ENCODE measurements around the gene TP53I13. TPM values are rescaled to one million over a fixed set of nuclear protein-coding genes. Genes with fewer than 3 reads are reported as not detected.

Gene TP53I13
- total RNA-seq, 2 experiments from 2014 or later: 20.8 to 27.5 TPM

DNA sequence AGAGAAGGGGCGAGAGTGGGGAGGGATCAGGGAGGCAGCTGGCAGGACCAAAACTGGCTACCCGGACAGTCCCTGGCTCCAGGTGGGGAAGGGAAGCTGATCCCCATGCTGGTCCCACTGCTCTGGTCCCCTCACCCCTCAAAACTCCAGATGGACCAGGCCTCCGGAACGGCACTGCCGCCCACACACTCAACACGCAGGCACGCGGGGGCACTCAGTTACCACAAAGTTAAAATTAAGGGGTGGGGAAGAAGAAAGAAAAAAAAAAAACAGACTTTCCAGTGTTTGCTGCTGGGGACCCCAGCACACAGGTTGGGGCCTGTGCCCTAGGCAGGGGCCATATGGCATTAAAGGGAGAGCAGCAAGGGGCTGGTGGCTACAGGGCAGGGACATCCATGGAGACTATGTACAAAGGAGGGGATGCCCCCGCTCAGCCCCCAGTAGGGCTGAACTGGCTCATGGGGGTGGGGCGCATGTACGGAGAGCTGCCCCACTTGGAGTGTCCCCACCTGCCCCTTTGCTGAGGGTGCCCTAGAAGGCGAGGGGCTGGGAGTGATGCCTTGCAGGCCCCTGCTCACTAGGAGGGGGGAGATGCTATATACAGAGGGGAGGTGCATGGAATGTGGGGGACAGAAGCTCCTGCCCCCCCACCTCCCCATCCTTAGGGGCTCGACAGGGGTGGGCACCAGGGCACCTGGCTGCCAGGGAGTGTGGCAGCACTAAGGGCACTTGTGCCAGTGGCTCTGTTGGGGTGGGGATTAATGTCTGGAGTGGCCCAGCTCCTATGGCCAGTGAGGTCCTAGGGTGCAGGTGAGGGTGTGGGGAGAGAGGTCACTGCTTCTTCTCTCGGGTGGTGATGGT is 5.6 kb downstream of the TP53I13 start:
- DNase-seq (ENCODE audit: low spot score): no peak
- Histone ChIP-seq H2AFZ (ENCODE audit: low read length) (no peak overlapping the region), H3K9me2 (ENCODE audit: insufficient read depth, low read length) (no peaks in the 10 kb centered on the region), H3K27ac (ENCODE audit: low read depth, low read length, poor library complexity, severe bottlenecking) (no peak overlapping the region), H4K20me1 (ENCODE audit: insufficient read depth, low read length) (no peaks in the 10 kb centered on the region), H3K79me2 (ENCODE audit: insufficient read depth, low read depth, low read length) (no peaks in the 10 kb centered on the region), H3K9me3 (ENCODE audit: low read length) (no peaks in the 10 kb centered on the region), H3K4me1 (ENCODE audit: insufficient read depth, low read length, poor library complexity, severe bottlenecking) (peaks cover 9% of the 10 kb centered on the region), H3K4me3 (ENCODE audit: low read depth, low read length, poor library complexity, severe bottlenecking) (no peak overlapping the region), H3K4me2 (ENCODE audit: low read length) (no peak overlapping the region), H3K36me3 (ENCODE audit: insufficient read depth, low read length) (peaks cover 57% of the 10 kb centered on the region)
- CTCF ChIA-PET (ENCODE audit: unreplicated experiment): no interaction called here
- POLR2A ChIA-PET: no interaction called here
- intact Hi-C loops (cut with micrococcal nuclease; ENCODE audit: unreplicated experiment): no loop called here
- TF ChIP-seq EZH2phosphoT487 (IDR thresholded peaks at IDR 0.05; ENCODE audit: borderline replicate concordance, low read depth, low read length): no peak
- TF ChIP-seq, protein P1, sequence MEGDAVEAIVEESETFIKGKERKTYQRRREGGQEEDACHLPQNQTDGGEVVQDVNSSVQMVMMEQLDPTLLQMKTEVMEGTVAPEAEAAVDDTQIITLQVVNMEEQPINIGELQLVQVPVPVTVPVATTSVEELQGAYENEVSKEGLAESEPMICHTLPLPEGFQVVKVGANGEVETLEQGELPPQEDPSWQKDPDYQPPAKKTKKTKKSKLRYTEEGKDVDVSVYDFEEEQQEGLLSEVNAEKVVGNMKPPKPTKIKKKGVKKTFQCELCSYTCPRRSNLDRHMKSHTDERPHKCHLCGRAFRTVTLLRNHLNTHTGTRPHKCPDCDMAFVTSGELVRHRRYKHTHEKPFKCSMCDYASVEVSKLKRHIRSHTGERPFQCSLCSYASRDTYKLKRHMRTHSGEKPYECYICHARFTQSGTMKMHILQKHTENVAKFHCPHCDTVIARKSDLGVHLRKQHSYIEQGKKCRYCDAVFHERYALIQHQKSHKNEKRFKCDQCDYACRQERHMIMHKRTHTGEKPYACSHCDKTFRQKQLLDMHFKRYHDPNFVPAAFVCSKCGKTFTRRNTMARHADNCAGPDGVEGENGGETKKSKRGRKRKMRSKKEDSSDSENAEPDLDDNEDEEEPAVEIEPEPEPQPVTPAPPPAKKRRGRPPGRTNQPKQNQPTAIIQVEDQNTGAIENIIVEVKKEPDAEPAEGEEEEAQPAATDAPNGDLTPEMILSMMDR (conservative IDR thresholded peaks at IDR 0.05; ENCODE audit: low read length): no peak
- BruUV-seq (replicated peaks): no TSS peak

DNA sequence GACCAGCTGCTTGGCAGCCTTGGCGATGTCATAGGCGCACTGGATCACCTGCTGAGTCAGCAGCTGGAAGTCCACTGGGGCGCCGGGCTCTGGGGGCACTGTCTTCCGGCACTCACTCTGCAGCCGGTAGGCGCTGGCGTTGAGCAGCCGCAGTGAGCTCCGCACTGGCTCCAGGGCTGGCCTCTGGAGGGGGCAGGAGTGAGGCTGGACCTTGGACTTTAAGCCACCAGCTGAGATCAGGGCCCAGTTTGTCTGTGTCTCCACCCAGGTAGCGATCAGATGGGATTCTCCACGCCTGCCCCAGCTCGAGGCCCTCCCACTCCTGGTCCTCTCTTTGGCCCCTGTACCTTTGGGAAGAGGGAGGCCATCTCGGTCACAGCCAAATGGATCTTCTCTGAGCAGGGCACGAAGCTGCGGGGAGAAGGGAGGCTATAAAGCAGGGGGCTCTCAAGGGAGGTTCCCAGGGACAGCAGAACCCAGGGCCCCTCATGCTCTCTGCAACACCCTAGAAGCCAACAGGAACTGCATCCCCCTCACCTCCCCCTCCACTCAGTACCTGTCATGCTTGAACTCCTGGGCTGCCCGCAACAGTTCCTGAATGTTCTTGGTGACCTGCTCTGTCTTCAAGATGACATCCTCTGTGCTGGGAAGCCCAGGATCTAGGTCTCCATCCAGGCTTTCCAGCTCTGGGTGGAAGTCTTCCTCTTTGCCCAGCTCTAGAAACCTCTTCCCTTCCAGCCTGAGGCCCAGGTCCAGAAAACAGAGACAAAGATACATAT is 6.4 kb downstream of the TP53I13 start:
- CTCF ChIA-PET (ENCODE audit: unreplicated experiment): no interaction called here
- no peak overlapping the region for H3K4me3 ChIP-seq (ENCODE audit: low read depth, low read length, poor library complexity, severe bottlenecking)
- no peak overlapping the region for H2AFZ ChIP-seq (ENCODE audit: low read length)
- no peaks in the 10 kb centered on the region for H3K79me2 ChIP-seq (ENCODE audit: insufficient read depth, low read depth, low read length)
- no peak overlapping the region for H3K4me2 ChIP-seq (ENCODE audit: low read length)
- DNase-seq (ENCODE audit: low spot score): no peak
- H3K27ac ChIP-seq (ENCODE audit: low read depth, low read length, poor library complexity, severe bottlenecking): no peak overlapping the region
- H4K20me1 ChIP-seq (ENCODE audit: insufficient read depth, low read length): no peaks in the 10 kb centered on the region
- no TSS peak for BruUV-seq (replicated peaks)
- H3K9me2 ChIP-seq (ENCODE audit: insufficient read depth, low read length): no peaks in the 10 kb centered on the region
- peaks cover 6% of the 10 kb centered on the region for H3K4me1 ChIP-seq (ENCODE audit: insufficient read depth, low read length, poor library complexity, severe bottlenecking)
- TF ChIP-seq EZH2phosphoT487 (IDR thresholded peaks at IDR 0.05; ENCODE audit: borderline replicate concordance, low read depth, low read length): no peak
- TF ChIP-seq, protein P1 (conservative IDR thresholded peaks at IDR 0.05; ENCODE audit: low read length): no peak
- POLR2A ChIA-PET: no interaction called here
- no peaks in the 10 kb centered on the region for H3K9me3 ChIP-seq (ENCODE audit: low read length)
- H3K36me3 ChIP-seq (ENCODE audit: insufficient read depth, low read length): peaks cover 63% of the 10 kb centered on the region
- intact Hi-C loops (cut with micrococcal nuclease; ENCODE audit: unreplicated experiment): no loop called here
